GM21367 (cell line): ENCODE data around the gene GRN.
"Not testable (repeated sequence)": the region's sequence is repeated elsewhere in the genome, so short reads cannot be mapped to it uniquely, and the experiment has no call there.

Experiments used
- ATAC-seq: cut with Tn5 transposase; IDR thresholded peaks from one replicate; pipeline ENCODE4 v1.9.1; 2021; ENCODE audit not compliant: unreplicated experiment

Gene GRN

DNA sequence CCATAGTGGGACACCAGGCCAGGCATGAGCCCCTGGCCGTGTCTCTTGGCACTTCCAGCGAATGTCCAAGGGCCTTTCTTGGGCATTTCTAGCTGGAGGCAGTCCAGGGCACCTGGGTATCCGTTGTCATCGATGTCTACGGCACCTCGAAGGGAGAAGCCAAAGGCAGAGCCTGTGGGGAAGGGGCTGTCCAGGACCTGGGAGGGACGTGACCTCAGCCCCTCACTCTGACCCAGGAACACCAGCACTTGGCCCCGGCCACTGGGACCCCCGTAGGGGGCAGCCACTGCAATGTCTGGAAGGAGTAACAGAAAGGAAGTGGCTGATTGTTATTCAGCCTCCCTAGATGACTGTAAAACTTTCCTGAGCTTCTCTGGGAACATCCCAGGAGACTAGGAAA lies 35.7 kb downstream of the GRN start:
- ATAC-seq, result no peak

DNA sequence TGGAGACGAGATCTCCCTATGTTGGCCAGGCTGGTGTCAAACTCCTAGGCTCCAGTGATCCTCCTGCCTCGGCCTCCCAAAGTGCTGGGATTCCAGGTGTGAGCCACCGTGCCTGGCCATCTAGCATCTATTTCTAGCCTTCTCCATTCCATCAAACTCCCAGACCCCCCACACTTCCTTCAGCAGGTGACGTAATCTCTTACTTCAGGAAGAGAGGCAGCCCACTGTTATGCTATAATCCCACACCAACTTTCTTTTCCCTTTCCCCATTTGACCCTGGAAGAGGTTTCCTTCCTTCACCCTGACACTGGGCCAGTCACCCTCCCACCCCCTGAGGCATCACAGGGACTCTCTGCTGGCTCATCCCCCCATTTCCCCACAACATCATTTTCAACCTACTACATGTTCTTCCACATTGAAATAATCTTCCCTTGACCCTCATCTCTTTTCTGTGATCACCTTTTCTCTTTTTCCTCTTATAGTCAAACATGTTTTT lies 36.8 kb downstream of the GRN start:
- no peak for ATAC-seq

DNA sequence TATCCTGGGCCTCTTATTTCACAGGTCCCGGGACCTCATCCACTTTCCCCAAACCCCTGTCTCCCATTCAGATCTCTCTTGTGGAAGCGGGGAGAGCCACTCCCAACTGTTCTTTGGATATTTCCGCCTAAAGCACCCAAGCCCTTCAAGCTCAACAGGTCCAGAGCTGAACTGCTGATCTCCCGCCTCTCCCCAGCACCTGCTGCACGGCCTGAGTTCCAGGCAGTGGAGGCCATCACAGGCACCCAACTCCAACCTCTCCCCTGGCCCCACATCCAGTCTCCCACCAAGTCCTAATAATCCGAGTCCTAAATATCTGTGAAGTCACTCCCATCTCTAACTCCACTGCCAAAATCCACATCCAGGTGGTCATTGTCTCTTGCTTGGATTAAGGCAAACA lies 37.8 kb downstream of the GRN start:
- ATAC-seq, result no peak

DNA sequence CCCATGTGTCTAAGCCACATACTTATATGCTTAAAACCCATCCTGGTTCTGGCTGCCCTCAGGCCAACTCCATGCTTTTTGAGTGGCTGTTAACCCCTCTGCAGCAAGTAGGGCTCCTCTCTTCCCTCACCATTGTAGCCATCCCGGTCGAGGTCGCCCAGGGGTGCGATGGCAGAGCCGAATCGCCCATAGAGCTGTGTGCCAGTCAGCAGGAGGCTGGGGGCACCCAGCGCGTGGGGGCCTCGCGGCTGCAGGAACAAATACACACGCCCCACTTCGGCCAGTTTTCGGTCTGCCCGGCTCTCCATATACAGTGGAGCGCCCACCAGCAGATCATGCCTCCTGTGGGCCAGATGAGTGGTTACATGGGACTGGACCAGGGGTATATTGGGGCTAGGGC lies 38.3 kb downstream of the GRN start:
- no peak for ATAC-seq

DNA sequence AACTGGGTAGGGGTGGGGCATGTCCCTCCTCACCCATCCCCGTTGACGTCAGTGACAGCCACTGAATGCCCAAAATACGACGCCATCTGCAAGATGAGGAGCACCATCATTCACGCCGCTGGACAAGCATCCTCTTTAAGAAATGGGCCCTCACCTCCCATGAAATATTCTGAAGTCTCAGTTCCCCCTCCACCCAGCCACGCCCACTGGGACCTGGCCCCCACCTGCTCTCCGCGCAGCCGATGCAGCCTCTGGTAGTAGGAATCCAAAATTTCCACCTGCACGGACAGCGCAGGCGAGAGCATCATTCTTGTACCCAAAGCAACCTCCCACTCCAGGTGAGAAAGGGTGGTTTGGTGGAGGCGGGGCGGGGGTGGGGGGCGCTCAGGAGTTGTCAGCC lies 38.8 kb downstream of the GRN start:
- no peak for ATAC-seq

DNA sequence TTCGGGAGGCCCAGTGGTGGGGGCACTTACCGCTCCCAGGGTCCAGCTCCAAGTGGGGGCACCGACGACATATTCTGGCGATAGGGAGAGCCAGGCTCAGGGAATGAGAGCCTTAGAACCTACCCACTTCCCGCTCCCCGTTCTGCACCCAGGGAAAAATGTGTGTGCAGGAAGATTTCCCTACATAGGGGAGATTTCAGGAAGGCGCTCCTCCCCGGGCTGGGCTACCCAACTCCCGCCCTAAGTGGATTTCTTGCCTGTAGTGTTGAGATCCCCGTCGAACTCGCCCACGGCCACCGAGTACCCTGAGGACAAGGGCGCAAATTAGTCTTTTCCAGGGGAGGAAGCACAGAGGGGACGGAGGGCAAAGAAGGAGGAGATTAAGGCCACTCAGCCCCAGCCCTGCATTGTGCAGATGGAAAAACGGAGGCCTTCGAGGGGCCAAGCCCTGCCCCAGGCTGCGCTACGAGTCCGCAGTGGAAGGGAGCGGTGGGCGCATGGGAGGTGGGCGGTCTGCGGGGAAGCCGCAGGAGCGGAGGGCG lies 39.2 kb downstream of the GRN start:
- no peak for ATAC-seq

DNA sequence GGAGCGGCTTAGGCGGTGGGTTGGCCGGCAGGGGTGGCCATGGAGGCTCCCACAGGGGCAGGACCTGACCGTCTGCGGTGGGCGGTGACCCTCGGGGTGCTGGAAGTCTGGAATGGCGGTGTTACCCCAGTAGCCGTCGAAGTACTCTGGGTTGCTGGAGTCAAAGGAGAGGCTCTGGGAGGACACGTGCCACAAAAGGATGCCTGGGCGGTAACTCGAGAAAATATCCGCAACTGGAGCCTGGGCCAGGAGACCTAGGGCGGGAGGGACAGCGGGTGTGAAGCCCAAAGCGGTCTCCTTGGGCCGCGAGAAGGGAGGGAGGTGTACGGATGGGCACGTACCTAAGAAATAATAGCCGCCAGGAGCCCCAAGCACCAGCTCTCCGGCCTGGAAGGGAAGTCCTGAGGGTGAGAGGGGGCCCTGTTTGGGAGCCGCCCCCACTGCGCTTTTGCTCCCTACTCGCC lies 39.8 kb downstream of the GRN start:
- no peak for ATAC-seq

DNA sequence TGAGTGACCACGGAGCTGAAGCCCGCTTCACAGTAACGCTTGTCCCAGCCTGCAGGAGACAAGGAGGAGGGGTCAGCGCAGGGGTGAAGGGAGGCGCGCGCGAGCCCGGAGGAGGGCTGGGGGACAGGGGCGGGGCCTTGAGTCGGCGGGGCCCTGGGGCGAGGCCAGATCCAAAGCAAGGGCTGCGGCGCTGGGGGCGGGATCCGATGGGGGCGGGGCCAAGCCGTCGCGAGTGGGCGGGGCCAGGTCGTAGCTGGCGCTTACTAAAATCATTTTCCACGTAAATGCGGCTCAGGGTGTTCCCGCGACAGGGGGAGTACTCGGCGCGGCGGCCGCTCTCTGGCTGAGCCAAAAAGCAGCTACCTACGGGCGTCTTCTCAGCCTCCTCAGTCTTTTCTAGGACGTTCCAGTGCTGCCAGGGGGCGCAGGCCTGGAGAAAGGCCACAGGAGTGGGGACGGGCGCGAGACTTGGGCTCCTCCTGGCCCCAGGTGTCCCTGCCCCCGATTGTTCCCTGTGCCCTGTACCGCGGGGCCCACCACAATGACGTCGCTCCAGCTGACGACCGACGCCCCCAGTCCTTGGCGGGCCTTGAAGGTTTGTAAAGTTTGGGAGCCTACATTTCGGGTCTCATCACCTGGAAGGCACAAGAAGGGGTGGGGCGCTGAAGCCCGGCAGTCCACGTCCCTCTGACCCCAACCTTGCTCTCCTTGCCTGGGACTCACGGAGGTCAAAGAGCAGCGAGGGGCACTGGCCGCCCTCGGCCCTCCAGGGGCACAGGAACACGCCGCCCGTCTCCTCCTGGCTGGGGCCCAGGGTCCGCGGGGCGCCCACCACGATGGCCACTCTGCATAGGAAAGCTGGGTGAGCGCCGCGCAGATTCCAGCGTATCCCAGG lies 40.4 kb downstream of the GRN start:
- ATAC-seq, result no peak

DNA sequence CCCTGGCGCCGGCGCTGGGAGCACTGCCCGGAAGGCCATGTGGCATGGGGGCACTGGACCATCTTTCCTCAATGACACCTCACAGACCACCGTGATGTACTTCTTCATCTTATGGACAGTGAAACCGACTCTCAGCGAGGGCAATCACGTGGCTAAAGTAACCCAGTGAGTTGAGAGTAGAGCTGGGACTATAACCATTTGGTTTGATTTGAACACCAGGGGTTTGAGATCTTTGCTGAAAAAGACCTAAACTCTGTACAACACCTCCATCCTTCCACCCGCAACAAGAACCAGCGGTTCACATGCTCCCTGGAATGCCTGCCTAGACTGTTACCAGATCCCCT lies 41.1 kb downstream of the GRN start:
- ATAC-seq, result no peak

DNA sequence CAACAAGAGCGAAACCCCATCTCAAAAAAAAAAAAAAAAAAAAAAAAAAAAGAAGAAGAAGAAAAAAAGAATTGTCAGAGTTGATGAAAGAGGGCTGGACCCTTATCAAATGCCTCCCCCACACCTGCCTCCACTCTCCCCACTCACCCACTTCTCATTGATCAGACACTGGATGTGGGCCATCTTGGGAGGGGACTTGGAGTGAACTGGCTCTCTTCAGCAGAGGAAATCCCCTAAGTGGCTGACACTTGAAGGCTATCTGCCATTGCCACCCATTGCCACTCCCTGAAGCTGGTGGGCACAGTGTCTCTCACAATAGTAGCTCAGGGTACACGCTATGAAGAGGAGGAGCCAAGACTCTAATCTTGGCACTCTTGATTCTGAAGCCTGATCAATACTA lies 42.7 kb downstream of the GRN start:
- no peak for ATAC-seq

DNA sequence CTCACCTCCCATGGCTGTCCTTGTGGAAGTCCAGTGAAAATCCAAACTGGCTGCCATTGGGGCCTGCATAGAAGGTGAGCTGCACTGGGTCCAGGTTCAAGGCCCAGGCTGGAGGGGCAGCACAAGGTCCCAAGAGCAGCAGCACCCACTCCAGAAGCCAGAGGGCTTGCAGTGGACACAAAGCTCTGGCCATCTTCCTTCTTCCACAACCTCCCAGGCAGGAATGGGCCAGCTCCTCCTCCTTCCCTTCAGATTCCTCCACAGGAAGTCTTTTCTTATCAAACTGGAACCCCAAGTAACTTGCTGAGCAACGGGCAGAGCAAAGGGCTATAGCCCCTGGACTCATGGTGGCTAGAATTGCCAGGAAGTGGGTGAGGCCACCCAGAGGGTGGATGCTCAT lies 44.2 kb downstream of the GRN start, which contains the start of gene ITGA2B:
Gene ITGA2B (minus strand): TSS at position 369 of the 400 bp plus-strand sequence. CDS start 176 bp downstream, at position 193.
- ATAC-seq, result no peak

DNA sequence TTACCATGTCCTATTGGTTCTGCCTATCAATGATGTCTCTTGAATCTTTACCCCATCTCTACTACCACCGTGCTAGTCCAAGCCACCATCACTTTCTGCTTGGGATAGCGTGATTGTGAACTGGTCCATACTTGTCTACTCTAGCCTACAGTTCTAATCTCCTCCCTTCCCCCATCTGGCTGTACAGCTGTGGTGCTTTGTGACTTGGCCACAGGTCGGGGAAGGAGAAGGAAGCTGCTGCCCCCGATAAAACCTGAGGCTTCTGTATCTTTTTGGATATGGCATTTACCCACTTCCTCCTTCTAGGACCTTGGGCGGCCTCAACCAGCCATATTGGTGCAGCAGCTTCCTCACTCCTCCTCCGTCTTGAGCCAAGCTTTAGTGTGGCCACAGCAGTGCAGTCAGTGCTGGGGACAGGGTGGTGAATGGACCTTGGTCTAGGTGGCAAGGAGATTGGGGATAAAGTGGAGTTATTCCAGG lies 44.7 kb downstream of the GRN start:
- ATAC-seq, result no peak

DNA sequence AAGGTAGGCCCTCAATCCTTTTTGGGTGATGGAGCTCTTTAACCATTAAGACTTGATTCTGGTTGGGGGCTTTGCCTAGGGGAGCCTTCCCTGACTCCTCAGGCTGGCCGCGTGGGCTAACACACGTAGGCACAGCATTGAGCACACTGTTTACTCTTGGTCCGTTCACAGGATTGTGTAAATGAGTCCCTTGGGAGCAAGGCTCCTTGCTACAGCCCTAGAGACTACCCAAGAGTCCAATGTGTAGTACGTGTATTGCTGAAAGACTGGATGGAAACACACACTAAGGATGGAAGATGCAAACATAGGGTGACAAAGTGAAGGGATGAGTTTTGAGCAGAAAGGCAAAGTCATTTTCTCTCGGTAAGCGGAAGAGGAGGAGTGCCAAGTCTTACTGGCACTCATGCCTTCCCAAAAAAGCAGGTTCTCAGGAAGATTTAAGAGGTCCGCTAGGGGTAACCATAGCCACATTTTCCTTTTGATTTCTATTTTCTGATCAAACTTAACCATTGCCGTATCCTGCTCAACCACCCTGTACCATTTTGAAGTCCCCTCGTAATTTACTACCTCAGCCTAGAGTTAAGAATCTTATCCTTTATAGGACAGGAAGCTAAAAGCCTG lies 45.3 kb downstream of the GRN start:
- no peak for ATAC-seq

DNA sequence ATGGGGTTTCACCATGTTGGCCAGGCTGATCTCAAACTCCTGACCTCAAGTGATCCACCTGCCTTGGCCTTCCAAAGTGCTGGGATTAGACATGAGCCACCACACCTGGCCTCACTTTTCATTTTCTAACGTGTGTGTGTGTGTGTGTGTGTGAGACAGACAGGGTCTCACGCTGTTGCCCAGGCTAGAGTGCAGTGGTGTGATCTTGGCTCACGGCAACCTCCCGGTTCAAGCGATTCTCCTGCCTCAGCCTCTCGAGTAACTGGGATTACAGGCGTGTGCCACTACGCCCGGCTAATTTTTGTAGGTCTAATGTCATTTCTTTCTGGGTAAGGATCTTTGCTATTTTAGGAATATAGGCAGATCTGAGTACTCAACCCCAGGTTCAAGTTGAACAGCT lies 49.0 kb downstream of the GRN start:
- not testable (repeated sequence) for ATAC-seq

DNA sequence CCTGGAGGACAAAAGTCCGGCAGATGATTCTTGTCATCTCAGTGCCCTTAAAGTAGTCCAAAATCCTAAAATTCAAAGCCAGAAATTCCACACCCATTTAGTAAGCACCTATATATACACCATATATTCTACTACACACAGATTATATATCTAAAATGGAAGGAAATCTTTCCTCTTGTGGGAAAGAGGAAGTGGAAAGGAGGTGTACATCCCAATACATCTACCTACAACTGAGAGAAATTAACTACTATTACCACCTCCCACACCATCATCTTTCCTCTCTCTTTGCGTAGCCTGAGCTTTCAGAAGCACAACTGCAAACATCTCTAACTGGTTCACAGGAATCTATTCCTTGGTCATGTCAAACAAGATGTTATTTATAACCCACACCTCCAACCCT lies 49.7 kb downstream of the GRN start:
- no peak for ATAC-seq

DNA sequence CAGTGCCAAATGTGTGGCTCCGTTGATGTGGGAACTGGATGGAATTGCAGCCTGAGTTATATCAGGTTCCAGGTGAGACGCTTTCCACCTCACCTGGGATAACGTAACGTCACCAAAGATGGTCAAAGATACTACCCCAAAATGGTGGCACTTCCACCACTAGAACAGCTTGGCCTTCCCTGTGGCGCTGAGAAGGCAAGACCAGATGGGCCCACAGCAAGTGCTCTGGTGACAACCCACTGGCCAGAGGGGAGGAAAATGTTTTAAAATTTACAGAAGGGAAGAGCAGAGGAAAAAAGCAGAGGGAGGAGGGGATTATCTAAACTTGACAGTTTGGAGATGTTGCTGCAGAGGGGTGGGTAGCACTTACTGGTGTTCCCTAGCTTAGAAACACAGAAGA lies 51.8 kb downstream of the GRN start:
- no peak for ATAC-seq

DNA sequence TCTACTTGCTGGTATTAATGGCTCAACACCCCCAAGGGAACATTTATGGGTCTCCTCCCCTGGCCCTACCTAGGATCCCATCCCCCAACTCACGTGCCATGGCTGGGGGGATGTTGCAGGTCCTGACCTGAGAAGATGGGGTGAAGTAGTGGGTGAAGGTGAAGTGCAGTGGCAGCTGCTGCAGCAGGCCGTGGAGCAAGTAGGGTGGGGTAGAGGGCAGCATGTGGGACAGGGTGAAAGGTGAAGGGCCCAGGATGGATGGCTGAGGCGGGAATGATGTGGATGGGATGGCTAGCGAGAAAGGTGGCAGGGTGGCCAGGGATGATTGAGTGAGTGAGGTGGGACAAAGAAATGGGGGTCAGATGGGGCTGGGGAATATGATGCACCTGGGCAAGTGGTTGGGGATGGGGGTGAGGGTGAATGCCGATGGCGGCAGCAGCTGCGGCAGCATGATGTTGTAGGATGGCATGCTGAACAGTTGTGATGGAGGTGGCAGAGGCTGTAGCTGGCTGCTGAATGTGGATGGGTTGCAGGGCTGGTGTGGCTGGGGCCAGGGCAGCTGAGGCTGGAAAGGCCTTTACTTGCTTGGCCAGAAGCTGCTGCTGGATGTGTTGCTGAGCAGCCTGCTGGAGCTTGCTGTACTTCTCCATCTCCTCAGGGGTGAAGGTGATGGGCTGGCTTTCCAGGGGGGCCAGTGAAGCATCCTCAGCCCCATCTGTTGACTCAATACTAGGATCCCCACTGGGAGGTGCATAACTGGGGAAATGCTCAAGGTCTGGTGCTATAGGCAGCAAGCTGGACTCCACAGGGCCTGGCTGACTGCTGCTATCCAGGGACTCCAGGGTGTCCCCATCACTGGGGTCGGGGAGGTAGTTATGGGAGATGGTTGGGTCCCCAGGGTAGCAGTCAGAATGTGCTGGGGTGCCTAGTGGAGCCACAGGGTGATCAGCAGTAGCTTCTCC lies 52.7 kb downstream of the GRN start:
- ATAC-seq, result no peak

DNA sequence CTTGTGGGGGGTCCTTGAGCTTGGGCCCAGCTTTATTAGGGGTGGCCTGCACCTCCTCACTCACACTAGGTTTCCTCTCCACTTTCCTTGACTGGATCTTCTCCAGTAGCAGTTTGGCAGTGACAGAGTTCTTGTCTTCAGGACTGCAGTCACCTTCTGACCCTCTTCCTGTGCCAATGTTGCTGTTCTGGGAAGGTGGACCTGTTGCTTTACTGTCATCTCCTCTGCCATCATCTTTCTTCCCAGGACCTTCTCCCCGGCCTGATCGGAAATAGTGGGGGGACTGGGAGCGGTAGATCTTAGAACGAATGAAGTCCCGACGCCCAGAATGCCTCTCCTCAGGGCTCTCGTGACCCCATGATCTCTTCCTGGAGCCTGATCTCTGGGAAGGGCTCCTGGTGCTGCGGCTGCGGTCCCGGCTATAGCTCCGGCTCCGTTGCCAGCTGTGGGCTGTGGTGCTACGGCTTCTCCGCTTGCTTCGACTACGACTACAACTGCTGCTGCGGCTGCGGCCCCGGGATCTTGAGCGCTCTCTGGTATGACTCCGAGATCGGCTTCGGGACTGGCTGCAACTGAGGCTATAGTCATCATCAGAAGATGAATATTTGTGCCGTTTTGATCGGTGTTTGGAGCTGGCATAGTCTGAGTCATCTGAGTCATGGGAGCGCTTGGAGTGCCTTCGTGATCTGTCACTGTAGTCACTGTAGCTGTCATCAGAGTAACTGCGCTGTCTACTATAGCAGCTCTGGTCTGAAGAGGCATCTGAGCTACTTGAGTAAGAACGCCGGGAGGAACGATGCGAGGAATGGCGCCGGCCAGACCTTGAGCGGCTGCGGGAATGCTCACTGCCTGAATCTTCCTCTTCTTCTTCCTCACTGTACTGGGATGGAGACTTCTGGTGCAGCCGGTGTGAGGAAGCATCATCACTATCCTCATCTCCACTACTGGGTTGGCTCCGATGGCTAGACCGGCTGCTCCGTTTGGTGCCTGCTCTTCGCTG lies 53.9 kb downstream of the GRN start:
- no peak for ATAC-seq

DNA sequence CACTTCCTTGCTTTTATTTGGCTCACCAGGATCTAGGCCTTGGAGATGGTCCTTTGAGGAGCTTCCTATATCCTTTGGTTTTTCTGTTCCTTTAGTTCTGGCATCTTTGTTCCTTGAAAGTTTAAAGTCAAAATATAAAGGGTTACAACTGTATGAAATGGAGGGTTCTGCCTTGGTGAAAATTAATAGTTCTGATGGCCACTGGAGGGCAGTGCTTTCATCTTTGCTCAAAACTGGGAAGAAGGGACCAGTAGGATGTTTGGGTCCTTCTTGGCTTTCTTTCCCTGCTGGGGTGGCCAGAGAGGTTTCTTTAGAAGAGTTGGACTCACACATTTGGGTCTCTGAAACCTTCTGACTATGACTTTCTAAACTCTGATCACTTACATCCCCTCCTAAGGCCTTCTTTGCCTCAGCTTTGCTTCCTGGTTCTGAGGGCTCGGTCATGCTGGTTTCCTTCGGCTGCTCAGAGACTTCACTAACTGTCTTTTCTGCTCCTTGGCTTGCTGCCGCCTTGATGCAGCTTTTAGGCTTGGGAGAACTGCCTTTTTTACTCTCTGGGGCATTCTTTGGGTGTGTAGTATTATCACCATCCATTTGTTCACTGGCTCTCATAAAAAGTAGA lies 55.2 kb downstream of the GRN start:
- ATAC-seq, result no peak
